OCI-LY7 (cell line): ENCODE data around the gene TMEM253. TPM values are rescaled to one million over a fixed set of nuclear protein-coding genes. Genes with fewer than 3 reads are reported as not detected.

Experiments
- BruUV-seq: library from RNA; stranded (reverse); fragments of 400-500 nt; replicated peaks from 2 replicates; lab custom pipeline; 2021; lab: Mats Ljungman, UMichigan
- CTCF ChIA-PET: fragments of 300-600 bp; sonication (Branson Sonifier 250); formaldehyde crosslinking; loops from one replicate; lab custom pipeline; 2022; ENCODE audit warnings: antibody characterized with exemption; ENCODE audit not compliant: unreplicated experiment; lab: Charles Lee
- POLR2A ChIA-PET: fragments of 300-600 bp; sonication (Branson Sonifier 250); formaldehyde crosslinking; loops from one replicate; lab custom pipeline; 2022; ENCODE audit warnings: antibody characterized with exemption; lab: Charles Lee
- DNase-seq: peaks from one replicate; pipeline ENCODE4 v3.0.0-alpha.2; 2015; ENCODE audit warnings: low spot score
- H2AFZ ChIP-seq: fragments of 200-600 bp; sonication (generic), shearing (Covaris generic); 2 replicates; pipeline ENCODE4 v1.6.1; 2014; ENCODE audit warnings: mild to moderate bottlenecking, antibody characterized with exemption, low read length, moderate library complexity
- H3K27ac ChIP-seq: fragments of 200-600 bp; sonication (generic); 2 replicates; pipeline ENCODE4 v1.5.1; 2014; ENCODE audit warnings: mixed run types, low read depth, mild to moderate bottlenecking, moderate library complexity, low read length, inconsistent platforms; ENCODE audit not compliant: poor library complexity, severe bottlenecking
- H3K36me3 ChIP-seq: fragments of 200-600 bp; sonication (generic); 2 replicates; pipeline ENCODE4 v1.6.1; 2014; ENCODE audit warnings: mild to moderate bottlenecking, antibody characterized with exemption, low read length, moderate library complexity, mixed read lengths; ENCODE audit not compliant: insufficient read depth
- H3K4me1 ChIP-seq: fragments of 200-600 bp; sonication (generic); 2 replicates; pipeline ENCODE4 v1.5.1; 2014; ENCODE audit warnings: mild to moderate bottlenecking, low read length; ENCODE audit not compliant: insufficient read depth, poor library complexity, severe bottlenecking
- H3K4me2 ChIP-seq: fragments of 200-600 bp; sonication (generic); 2 replicates; pipeline ENCODE4 v1.6.1; 2014; ENCODE audit warnings: mild to moderate bottlenecking, low read length
- H3K4me3 ChIP-seq: fragments of 200-600 bp; sonication (generic); 2 replicates; pipeline ENCODE4 v1.5.1; 2014; ENCODE audit warnings: mild to moderate bottlenecking, low read depth, low read length; ENCODE audit not compliant: poor library complexity, severe bottlenecking
- H3K79me2 ChIP-seq: fragments of 200-600 bp; sonication (generic); 2 replicates; pipeline ENCODE4 v1.6.1; 2016; ENCODE audit warnings: low read depth, mild to moderate bottlenecking, low read length, moderate library complexity, mixed read lengths; ENCODE audit not compliant: insufficient read depth
- H3K9me2 ChIP-seq: fragments of 200-600 bp; sonication (generic); 2 replicates; pipeline ENCODE4 v1.6.1; 2016; ENCODE audit warnings: mild to moderate bottlenecking, low read length, mixed read lengths; ENCODE audit not compliant: insufficient read depth
- H3K9me3 ChIP-seq: fragments of 200-600 bp; sonication (generic); 2 replicates; pipeline ENCODE4 v1.6.1; 2014; ENCODE audit warnings: mild to moderate bottlenecking, mixed run types, low read length, mixed read lengths
- H4K20me1 ChIP-seq: fragments of 200-600 bp; sonication (generic); 2 replicates; pipeline ENCODE4 v1.6.1; 2014; ENCODE audit warnings: mild to moderate bottlenecking, antibody characterized with exemption, low read length, moderate library complexity, mixed read lengths; ENCODE audit not compliant: insufficient read depth
- CTCF ChIP-seq: fragments of 200-600 bp; sonication (generic); conservative IDR thresholded peaks from 2 replicates; pipeline ENCODE4 v1.5.1; 2014; ENCODE audit warnings: mild to moderate bottlenecking, antibody characterized with exemption, low read length, moderate library complexity, mixed read lengths
- EZH2phosphoT487 ChIP-seq: fragments of 200-600 bp; sonication (generic); IDR thresholded peaks from 2 replicates; pipeline ENCODE4 v1.6.1; 2018; ENCODE audit warnings: low read depth, borderline replicate concordance, mild to moderate bottlenecking, mixed run types, antibody characterized with exemption, low read length, moderate library complexity, mixed read lengths
- intact Hi-C: fragments of 100-400 bp; cut with micrococcal nuclease; formaldehyde crosslinking; loops from one replicate; pipeline ENCODE4 v1.10.0; 2022; ENCODE audit not compliant: unreplicated experiment
- total RNA-seq, 2 experiments: library from RNA; depleted of rRNA in 1 of 2; stranded (reverse); fragments of >200 nt in 1 of 2; shearing (Covaris generic) in 1 of 2; gene quantifications; 2 replicates each; pipeline ENCODE4 v1.2.3, GENCODE V29; 2014 to 2022

The TMEM253 gene
- total RNA-seq, 2 experiments from 2014 or later, result 0.88 TPM; not detected in 1

GRCh38 chr14:21142357-21142756, 41.5 kb downstream of the TMEM253 start:
- H3K4me3 ChIP-seq, result no peak overlapping the region
- no peaks in the 10 kb centered on the region for H3K36me3 ChIP-seq
- intact Hi-C loops, result no loop called here
- no peak overlapping the region for H3K4me2 ChIP-seq
- no peaks in the 10 kb centered on the region for H4K20me1 ChIP-seq
- H3K27ac ChIP-seq, result no peak overlapping the region
- H2AFZ ChIP-seq, result no peak overlapping the region
- CTCF ChIA-PET, result no interaction called here
- DNase-seq, result no peak
- TF ChIP-seq CTCF, result no peak
- TF ChIP-seq EZH2phosphoT487, result no peak
- no TSS peak for BruUV-seq
- H3K9me2 ChIP-seq, result no peaks in the 10 kb centered on the region
- H3K9me3 ChIP-seq, result peaks cover 9% of the 10 kb centered on the region
- no peaks in the 10 kb centered on the region for H3K4me1 ChIP-seq
- H3K79me2 ChIP-seq, result no peaks in the 10 kb centered on the region
- POLR2A ChIA-PET, result no interaction called here

- Histone ChIP-seq H3K36me3 (no peaks in the 10 kb centered on the region), H3K27ac (no peak overlapping the region), H3K79me2 (no peaks in the 10 kb centered on the region), H3K4me3 (no peak overlapping the region), H3K4me1 (no peaks in the 10 kb centered on the region), H3K9me2 (no peaks in the 10 kb centered on the region), H2AFZ (no peak overlapping the region), H4K20me1 (no peaks in the 10 kb centered on the region), H3K9me3 (peaks cover 9% of the 10 kb centered on the region), H3K4me2 (no peak overlapping the region)
- intact Hi-C loops, result no loop called here
- CTCF ChIA-PET, result no interaction called here
- DNase-seq, result no peak
- POLR2A ChIA-PET, result no interaction called here
- TF ChIP-seq CTCF, result no peak
- no peak for TF ChIP-seq EZH2phosphoT487
- BruUV-seq, result no TSS peak
These were observed 44.6 kb downstream of the TMEM253 start for GRCh38 chr14:21145437-21145836.

GRCh38 chr14:21149641-21150367, 48.9 kb downstream of the TMEM253 start:
- ChIA-PET POLR2A (no interaction called here), CTCF (no interaction called here)
- BruUV-seq, result no TSS peak
- Histone ChIP-seq H3K27ac (no peak overlapping the region), H3K36me3 (no peaks in the 10 kb centered on the region), H4K20me1 (no peaks in the 10 kb centered on the region), H2AFZ (no peak overlapping the region), H3K4me3 (no peak overlapping the region), H3K9me2 (no peaks in the 10 kb centered on the region), H3K4me1 (no peaks in the 10 kb centered on the region), H3K4me2 (no peak overlapping the region), H3K9me3 (peaks cover 8% of the 10 kb centered on the region), H3K79me2 (no peaks in the 10 kb centered on the region)
- intact Hi-C loops, result no loop called here
- no peak for DNase-seq
- TF ChIP-seq CTCF, result no peak
- no peak for TF ChIP-seq EZH2phosphoT487
